ENCODE data around the gene RNF149. TPM values are rescaled to one million over a fixed set of nuclear protein-coding genes. Genes with fewer than 3 reads are reported as not detected.
"Not testable (repeated sequence)": the region's sequence is repeated elsewhere in the genome, so short reads cannot be mapped to it uniquely, and the experiment has no call there.

The RNF149 gene
- total and polyA plus RNA-seq, 2 donors (not counting 3 experiments of a cell fraction or from before 2014, with no cell fraction given) = 31.3 to 66.6 TPM

- peak overlapping the region; percentile 68 for H3K9ac ChIP-seq (replicated peaks; ENCODE audit: extremely low read depth, insufficient read depth, low read length)
- H3K36me3 ChIP-seq (ENCODE audit: control insufficient read depth in 2 of 2, extremely low read depth in 1 of 2, insufficient read depth in 2 of 2, low read length in 2 of 2) = no peaks in the 10 kb centered on the region
- H3K27ac ChIP-seq (ENCODE audit: insufficient read depth, low read depth, low read length) = peak overlapping the region; percentile 54
- H4K20me1 ChIP-seq (replicated peaks; ENCODE audit: control insufficient read depth, extremely low read depth, insufficient read depth, low read length) = no peaks in the 10 kb centered on the region
- TSS peak; percentile 77 for BruUV-seq (replicated peaks)
- dilution Hi-C loops (cut with MboI; ENCODE audit: extremely low pct_ligation_motif_present, low sequenced_read_pairs) = no loop called here
- H3K4me2 ChIP-seq (ENCODE audit: insufficient read depth, low read length) = peak overlapping the region; percentile 79
- peaks cover 32% of the 10 kb centered on the region for H3K79me2 ChIP-seq (ENCODE audit: control insufficient read depth, insufficient read depth, low read length)
- no peaks in the 10 kb centered on the region for H3K9me3 ChIP-seq (replicated peaks; ENCODE audit: control insufficient read depth, insufficient read depth, low read length)
- H3K4me1 ChIP-seq (ENCODE audit: control insufficient read depth, extremely low read depth, insufficient read depth, low read length) = peaks cover 18% of the 10 kb centered on the region
- no peak for DNase-seq (ENCODE audit: low read depth, low spot score)
- no peak for FAIRE-seq
- intact Hi-C loops (cut with micrococcal nuclease) = loop anchor here (1.0 to 5.0 kb wide), 4 partner anchors 55 to 240 kb away; partner anchors contain the start of gene CREG2
- ChIA-PET CTCF (interaction anchor here (0.6 to 2.8 kb wide), 8 partner anchors 8 to 239 kb away, joined by 3 to 20 read pairs (median 4); no protein-coding TSS in a partner anchor), POLR2A (interaction anchor here (0.7 to 1.1 kb wide), 2 partner anchors 130 to 446 kb away, joined by 3 to 4 read pairs; partner anchors contain the start of gene MAP4K4)
- H3K4me3 ChIP-seq (replicated peaks in 1 of 3; ENCODE audit: insufficient read depth in 1 of 3, low read depth in 1 of 3, low read length in 3 of 3) = peak overlapping the region; percentile 43 to 66 (median 48)
- H2AFZ ChIP-seq (ENCODE audit: low read depth, low read length) = peak overlapping the region; percentile 88
- H3K27me3 ChIP-seq (ENCODE audit: control insufficient read depth in 2 of 2, insufficient read depth in 2 of 2, low read length in 2 of 2) = no peaks in the 10 kb centered on the region
- H3K9me1 ChIP-seq (replicated peaks; ENCODE audit: control insufficient read depth, extremely low read depth, insufficient read depth, low read length) = no peaks in the 10 kb centered on the region
- TF ChIP-seq CTCF (IDR thresholded peaks at IDR 0.05; ENCODE audit: extremely low read depth in 1 of 2, insufficient read depth in 1 of 2, low read depth in 1 of 2, low read length in 2 of 2) (peak in 1 of 2 donors; percentile 23), FOS (IDR thresholded peaks at IDR 0.05; ENCODE audit: borderline replicate concordance, insufficient read depth, low read length) (no peak)
Observed at GRCh38 chr2:101251844-101252407, 56.6 kb downstream of the RNF149 start.

GRCh38 chr2:101251246-101251781, 57.2 kb downstream of the RNF149 start:
- H2AFZ ChIP-seq (ENCODE audit: low read depth, low read length); POLR2A ChIA-PET; BruUV-seq (replicated peaks); H3K9me3 ChIP-seq (replicated peaks; ENCODE audit: control insufficient read depth, insufficient read depth, low read length); H3K4me3 ChIP-seq (replicated peaks in 1 of 3; ENCODE audit: insufficient read depth in 1 of 3, low read depth in 1 of 3, low read length in 3 of 3); H3K9ac ChIP-seq (replicated peaks; ENCODE audit: extremely low read depth, insufficient read depth, low read length); H3K27me3 ChIP-seq (ENCODE audit: control insufficient read depth in 2 of 2, insufficient read depth in 2 of 2, low read length in 2 of 2); H3K36me3 ChIP-seq (ENCODE audit: control insufficient read depth in 2 of 2, extremely low read depth in 1 of 2, insufficient read depth in 2 of 2, low read length in 2 of 2); H3K27ac ChIP-seq (ENCODE audit: insufficient read depth, low read depth, low read length); H4K20me1 ChIP-seq (replicated peaks; ENCODE audit: control insufficient read depth, extremely low read depth, insufficient read depth, low read length); DNase-seq (ENCODE audit: low read depth, low spot score); dilution Hi-C loops (cut with MboI; ENCODE audit: extremely low pct_ligation_motif_present, low sequenced_read_pairs); H3K4me2 ChIP-seq (ENCODE audit: insufficient read depth, low read length); FAIRE-seq; H3K9me1 ChIP-seq (replicated peaks; ENCODE audit: control insufficient read depth, extremely low read depth, insufficient read depth, low read length): not testable (repeated sequence)
- H3K79me2 ChIP-seq (ENCODE audit: control insufficient read depth, insufficient read depth, low read length) = peaks cover 30% of the 10 kb centered on the region
- H3K4me1 ChIP-seq (ENCODE audit: control insufficient read depth, extremely low read depth, insufficient read depth, low read length) = peaks cover 18% of the 10 kb centered on the region
- CTCF ChIA-PET = interaction anchor here (0.9 to 2.4 kb wide), 3 partner anchors 11 to 580 kb away, joined by 3 to 20 read pairs (median 3); no protein-coding TSS in a partner anchor
- intact Hi-C loops (cut with micrococcal nuclease) = loop anchor here (5.0 kb wide), 2 partner anchors 136 to 239 kb away; partner anchors contain the start of gene CREG2

Data from endothelial cell of umbilical vein (primary cell).